CD4-positive, alpha-beta T cell (primary cell): ENCODE data around the gene OR3A2. TPM values are rescaled to one million over a fixed set of nuclear protein-coding genes. Genes with fewer than 3 reads are reported as not detected.
"Not testable (repeated sequence)": the region's sequence is repeated elsewhere in the genome, so short reads cannot be mapped to it uniquely, and the experiment has no call there.

Source experiments
- ATAC-seq: fragments of 200-7000 bp; cut with Tn5 transposase; one replicate; pipeline ENCODE4 v1.10.0; 2022; ENCODE audit warnings: mild to moderate bottlenecking; ENCODE audit not compliant: poor library complexity
- CTCF ChIA-PET: fragments of 350-600 bp; sonication (Branson Sonifier 250); formaldehyde crosslinking; loops from one replicate; lab custom pipeline; 2021; ENCODE audit warnings: antibody characterized with exemption, inconsistent platforms; lab: Charles Lee
- POLR2A ChIA-PET: fragments of 350-600 bp; sonication (Branson Sonifier 250); formaldehyde crosslinking; loops from one replicate; lab custom pipeline; 2021; ENCODE audit warnings: antibody characterized with exemption, inconsistent platforms; lab: Charles Lee
- DNase-seq, 14 experiments: peaks; one replicate each; pipeline ENCODE4 v3.0.0-alpha.2; 2013 to 2020; ENCODE audit warnings: mixed read lengths in 2 of 14
- H3K27ac ChIP-seq, 2 donors: one replicate each; pipeline versions ENCODE4 v1.5.1 to v1.7.0; 2013; ENCODE audit warnings: low read length in 2 of 2, low read depth in 1 of 2, mild to moderate bottlenecking in 1 of 2
- H3K27me3 ChIP-seq, 2 experiments: 1 replicate in 1 of 2; 2 replicates in 1 of 2; pipeline versions ENCODE4 v1.6.1 to v1.7.0; 2013; ENCODE audit warnings: low read length in 2 of 2, control low read depth in 1 of 2, mild to moderate bottlenecking in 1 of 2, moderate library complexity in 1 of 2; ENCODE audit not compliant: insufficient read depth in 2 of 2, control insufficient read depth in 1 of 2
- H3K36me3 ChIP-seq: one replicate; pipeline ENCODE4 v1.6.1; 2013; ENCODE audit warnings: low read length, control low read depth; ENCODE audit not compliant: insufficient read depth
- H3K4me1 ChIP-seq: one replicate; pipeline ENCODE4 v1.6.1; 2013; ENCODE audit warnings: low read length, control low read depth; ENCODE audit not compliant: insufficient read depth
- H3K4me3 ChIP-seq: one replicate; pipeline ENCODE4 v1.5.1; 2013; ENCODE audit warnings: mild to moderate bottlenecking, low read length, moderate library complexity
- H3K9me3 ChIP-seq, 2 experiments: 1 replicate in 1 of 2; 2 replicates in 1 of 2; pipeline versions ENCODE4 v1.6.1 to v1.7.0; 2013; ENCODE audit warnings: low read length in 2 of 2, mild to moderate bottlenecking in 2 of 2, control low read depth in 1 of 2, moderate library complexity in 1 of 2; ENCODE audit not compliant: control insufficient read depth in 1 of 2, insufficient read depth in 1 of 2
- H3K27ac Mint-ChIP-seq: one replicate; pipeline ENCODE4 v1.8.0; 2020; ENCODE audit warnings: mixed read lengths
- H3K27me3 Mint-ChIP-seq: one replicate; pipeline ENCODE4 v1.8.0; 2021; ENCODE audit warnings: mixed read lengths
- H3K36me3 Mint-ChIP-seq: one replicate; pipeline ENCODE4 v1.8.0; 2021; ENCODE audit warnings: low read depth, mixed read lengths
- H3K4me1 Mint-ChIP-seq: one replicate; pipeline ENCODE4 v1.8.0; 2021; ENCODE audit warnings: low read depth, mixed read lengths
- H3K4me3 Mint-ChIP-seq: one replicate; pipeline ENCODE4 v1.8.0; 2020; ENCODE audit warnings: mild to moderate bottlenecking, mixed read lengths
- H3K9me3 Mint-ChIP-seq: one replicate; pipeline ENCODE4 v1.8.0; 2020; ENCODE audit warnings: mixed read lengths
- CTCF ChIP-seq: fragments of 200-600 bp; IDR thresholded peaks from one replicate; pipeline ENCODE4 v1.8.0; 2022; ENCODE audit warnings: antibody characterized with exemption, mild to moderate bottlenecking
- intact Hi-C, 2 experiments: fragments of 100-400 bp; cut with DNase I in 1 of 2; cut with micrococcal nuclease in 1 of 2; formaldehyde crosslinking; loops; one replicate each; pipeline versions ENCODE4 v1.15.1 to v1.9.0; 2023 to 2025; cut with DNase I, micrococcal nuclease
- total RNA-seq, 174 experiments: library from RNA in 2 of 174; stranded (reverse) in 2 of 174; gene quantifications; one replicate each; pipeline ENCODE4 v1.2.3 and lab custom pipeline; 2021 to 2026

OR3A2 gene
- total RNA-seq, 2 experiments from 2014 or later: 0.55 to 1.3 TPM

- no peak for TF ChIP-seq CTCF
- H3K36me3 ChIP-seq: no peaks in the 10 kb centered on the region
- Mint-ChIP-seq H3K4me1 (no peaks in the 10 kb centered on the region), H3K4me3 (no peak overlapping the region), H3K27me3 (peaks cover 16% of the 10 kb centered on the region), H3K36me3 (no peaks in the 10 kb centered on the region), H3K9me3 (no peaks in the 10 kb centered on the region), H3K27ac (no peak overlapping the region)
- H3K27ac ChIP-seq: no peak overlapping the region
- peaks cover 0 to 2% of the 10 kb centered on the region in 2 experiments for H3K27me3 ChIP-seq
- intact Hi-C loops: no loop called here
- no peak for DNase-seq
- H3K9me3 ChIP-seq: no peaks in the 10 kb centered on the region
- no peak overlapping the region for H3K4me3 ChIP-seq
- no peak for ATAC-seq
- POLR2A ChIA-PET: no interaction called here
- CTCF ChIA-PET: no interaction called here
- H3K4me1 ChIP-seq: no peaks in the 10 kb centered on the region
Measured at GRCh38 chr17:3260600-3260999, 125.5 kb downstream of the OR3A2 start.

- no peak for TF ChIP-seq CTCF
- H3K4me1 Mint-ChIP-seq: no peaks in the 10 kb centered on the region
- peaks cover 14% of the 10 kb centered on the region for H3K27me3 Mint-ChIP-seq
- ChIA-PET POLR2A (no interaction called here), CTCF (no interaction called here)
- Histone ChIP-seq H3K4me1 (no peaks in the 10 kb centered on the region), H3K9me3 (no peaks in the 10 kb centered on the region), H3K4me3 (no peak overlapping the region), H3K27ac (no peak overlapping the region), H3K36me3 (no peaks in the 10 kb centered on the region), H3K27me3 (peaks cover 0 to 2% of the 10 kb centered on the region in 2 experiments)
- no peaks in the 10 kb centered on the region for H3K36me3 Mint-ChIP-seq
- no peak for DNase-seq
- no peak for ATAC-seq
- H3K27ac Mint-ChIP-seq: no peak overlapping the region
- intact Hi-C loops: no loop called here
- no peaks in the 10 kb centered on the region for H3K9me3 Mint-ChIP-seq
- H3K4me3 Mint-ChIP-seq: no peak overlapping the region
Measured at GRCh38 chr17:3260163-3260562, 125.9 kb downstream of the OR3A2 start.

- no peak overlapping the region for H3K4me3 ChIP-seq
- POLR2A ChIA-PET: no interaction called here
- H3K36me3 ChIP-seq: no peaks in the 10 kb centered on the region
- ATAC-seq: no peak
- H3K27me3 Mint-ChIP-seq: no peaks in the 10 kb centered on the region
- DNase-seq: no peak
- no peaks in the 10 kb centered on the region for H3K9me3 ChIP-seq
- no peak overlapping the region for H3K4me3 Mint-ChIP-seq
- H3K9me3 Mint-ChIP-seq: peaks cover 2% of the 10 kb centered on the region
- H3K36me3 Mint-ChIP-seq: no peaks in the 10 kb centered on the region
- TF ChIP-seq CTCF: no peak
- no peaks in the 10 kb centered on the region for H3K4me1 ChIP-seq
- CTCF ChIA-PET: no interaction called here
- H3K4me1 Mint-ChIP-seq: no peaks in the 10 kb centered on the region
- no peak overlapping the region for H3K27ac ChIP-seq
- no peak overlapping the region for H3K27ac Mint-ChIP-seq
- intact Hi-C loops: no loop called here
- H3K27me3 ChIP-seq: no peaks in the 10 kb centered on the region
Measured at GRCh38 chr17:3256575-3256974, 129.5 kb downstream of the OR3A2 start.

GRCh38 chr17:3249013-3249412 is 137.1 kb downstream of the OR3A2 start:
- DNase-seq, H3K9me3 Mint-ChIP-seq, H3K4me3 ChIP-seq, CTCF ChIA-PET, H3K27ac ChIP-seq, ATAC-seq, H3K4me1 Mint-ChIP-seq, H3K4me1 ChIP-seq, H3K4me3 Mint-ChIP-seq, H3K27me3 ChIP-seq, H3K9me3 ChIP-seq, POLR2A ChIA-PET, H3K27me3 Mint-ChIP-seq, intact Hi-C loops, H3K36me3 ChIP-seq, H3K27ac Mint-ChIP-seq, H3K36me3 Mint-ChIP-seq: not testable (repeated sequence)

GRCh38 chr17:3244841-3245240 is 141.3 kb downstream of the OR3A2 start:
- H3K4me3 ChIP-seq, POLR2A ChIA-PET, H3K9me3 ChIP-seq, CTCF ChIA-PET, H3K27ac ChIP-seq, H3K36me3 ChIP-seq, H3K4me3 Mint-ChIP-seq, intact Hi-C loops, H3K36me3 Mint-ChIP-seq, H3K27ac Mint-ChIP-seq, H3K9me3 Mint-ChIP-seq, H3K4me1 Mint-ChIP-seq, DNase-seq, H3K27me3 ChIP-seq, H3K4me1 ChIP-seq, ATAC-seq, H3K27me3 Mint-ChIP-seq: not testable (repeated sequence)
